T-helper 1 cell treated with Interleukin-12 subunit alpha and Interleukin-12 subunit beta and Interleukin-4 antibody, amounts not matched to agents 30 ng/mL and 1 ng/mL, for 36 hours (primary cell): ENCODE measurements around the gene ZNF333. TPM values are rescaled to one million over a fixed set of nuclear protein-coding genes. Genes with fewer than 3 reads are reported as not detected.
"Not testable (repeated sequence)": the region's sequence is repeated elsewhere in the genome, so short reads cannot be mapped to it uniquely, and the experiment has no call there.

Experiments
- intact Hi-C: fragments of 100-400 bp; cut with micrococcal nuclease; formaldehyde crosslinking; loops from one replicate; pipeline ENCODE4 v1.15.1; 2024
- total RNA-seq: library from RNA; stranded (reverse); gene quantifications from 2 replicates; pipeline ENCODE4 v1.2.3, GENCODE V29; 2022

The ZNF333 gene
- total RNA-seq, 1 donor from 2014 or later = 13.3 TPM

- intact Hi-C loops = no loop called here
Measured at GRCh38 chr19:14767466-14767971, 77.7 kb downstream of the ZNF333 start.

- intact Hi-C loops = no loop called here
Measured at GRCh38 chr19:14768001-14768400, 78.2 kb downstream of the ZNF333 start.

GRCh38 chr19:14769201-14769600 lies 79.4 kb downstream of the ZNF333 start:
- intact Hi-C loops = no loop called here

- intact Hi-C loops = no loop called here
Measured at GRCh38 chr19:14770136-14770535, 80.3 kb downstream of the ZNF333 start.

GRCh38 chr19:14770944-14771839 lies 81.3 kb downstream of the ZNF333 start:
- intact Hi-C loops = no loop called here

- intact Hi-C loops = no loop called here
Measured at GRCh38 chr19:14772467-14772866, 82.6 kb downstream of the ZNF333 start.

GRCh38 chr19:14772995-14773394 lies 83.1 kb downstream of the ZNF333 start:
- intact Hi-C loops = no loop called here

GRCh38 chr19:14773722-14774121 lies 83.9 kb downstream of the ZNF333 start:
- intact Hi-C loops = not testable (repeated sequence)

- intact Hi-C loops = no loop called here
Measured at GRCh38 chr19:14774373-14774772, 84.5 kb downstream of the ZNF333 start.

GRCh38 chr19:14775326-14775725 lies 85.5 kb downstream of the ZNF333 start:
- intact Hi-C loops = not testable (repeated sequence)

- intact Hi-C loops = no loop called here
Measured at GRCh38 chr19:14775869-14776586, 86.2 kb downstream of the ZNF333 start.

- intact Hi-C loops = not testable (repeated sequence)
Measured at GRCh38 chr19:14777645-14778044, 87.8 kb downstream of the ZNF333 start.

- intact Hi-C loops = not testable (repeated sequence)
Measured at GRCh38 chr19:14778110-14778845, 88.4 kb downstream of the ZNF333 start, which contains the start of gene ADGRE2. ADGRE2 (minus strand) TSS chr19:14778560; CDS start chr19:14776756, 1,804 bp downstream.

GRCh38 chr19:14779151-14779550 lies 89.3 kb downstream of the ZNF333 start:
- intact Hi-C loops = no loop called here

- intact Hi-C loops = not testable (repeated sequence)
Measured at GRCh38 chr19:14780622-14781225, 90.9 kb downstream of the ZNF333 start.

- intact Hi-C loops = not testable (repeated sequence)
Measured at GRCh38 chr19:14781713-14782536, 92.1 kb downstream of the ZNF333 start.

- intact Hi-C loops = no loop called here
Measured at GRCh38 chr19:14782626-14783409, 93.0 kb downstream of the ZNF333 start.
